GM12872 (cell line): ENCODE data around the gene MLLT3.

ENCODE experiments used
- CTCF ChIP-seq: IDR thresholded peaks from 3 replicates; pipeline ENCODE4 v1.5.1; 2011; ENCODE audit warnings: low read depth, mild to moderate bottlenecking, low read length, moderate library complexity; ENCODE audit not compliant: insufficient read depth

MLLT3 gene

GRCh38 chr9:20303066-20303465 lies 319.2 kb downstream of the MLLT3 start:
- TF ChIP-seq CTCF = no peak

- no peak for TF ChIP-seq CTCF
These were observed 320.1 kb downstream of the MLLT3 start for GRCh38 chr9:20302197-20302596.

- no peak for TF ChIP-seq CTCF
These were observed 321.7 kb downstream of the MLLT3 start for GRCh38 chr9:20300430-20301115.

GRCh38 chr9:20297646-20298084 lies 324.6 kb downstream of the MLLT3 start:
- TF ChIP-seq CTCF = no peak

GRCh38 chr9:20295555-20295954 lies 326.7 kb downstream of the MLLT3 start:
- TF ChIP-seq CTCF = no peak

GRCh38 chr9:20294046-20294750 lies 328.1 kb downstream of the MLLT3 start:
- no peak for TF ChIP-seq CTCF

GRCh38 chr9:20292002-20292401 lies 330.3 kb downstream of the MLLT3 start:
- TF ChIP-seq CTCF = no peak
